ENCODE results near the gene ADORA2B.

- TF ChIP-seq POLR2A (IDR thresholded peaks at IDR 0.05) (no peak), CTCF (IDR thresholded peaks at IDR 0.05) (no peak)
Observed at GRCh38 chr17:15913826-15914225, 31.1 kb upstream of the ADORA2B start.
